HG03432 (cell line): ENCODE data around the gene IFT81.

Source experiments
- ATAC-seq: cut with Tn5 transposase; IDR thresholded peaks from one replicate; pipeline ENCODE4 v1.9.1; 2021; ENCODE audit warnings: mild to moderate bottlenecking, moderate library complexity; ENCODE audit not compliant: unreplicated experiment

The IFT81 gene

GRCh38 chr12:110266980-110267620 is 142.9 kb downstream of the IFT81 start:
- no peak for ATAC-seq
